Stomach (tissue), 4 donors: Measurements from ENCODE around the gene WIPF2.

Source experiments
- POLR2AphosphoS5 ChIP-seq, 3 donors: sonication (generic); formaldehyde crosslinking; IDR thresholded peaks; one replicate each; pipeline ENCODE4 v1.6.1; 2016; ENCODE audit warnings: antibody characterized with exemption in 3 of 3
- TF ChIP-seq, protein P1 (sequence below), 7 experiments: fragments of 450-650 bp in 4 of 7; fragments of 200-600 bp in 3 of 7; sonication (generic) in 3 of 7; IDR thresholded peaks; one replicate each; pipeline ENCODE4 v1.5.1; 2016 to 2019; ENCODE audit warnings: antibody characterized with exemption in 7 of 7, control low read depth in 2 of 7, mild to moderate bottlenecking in 1 of 7

DNA sequence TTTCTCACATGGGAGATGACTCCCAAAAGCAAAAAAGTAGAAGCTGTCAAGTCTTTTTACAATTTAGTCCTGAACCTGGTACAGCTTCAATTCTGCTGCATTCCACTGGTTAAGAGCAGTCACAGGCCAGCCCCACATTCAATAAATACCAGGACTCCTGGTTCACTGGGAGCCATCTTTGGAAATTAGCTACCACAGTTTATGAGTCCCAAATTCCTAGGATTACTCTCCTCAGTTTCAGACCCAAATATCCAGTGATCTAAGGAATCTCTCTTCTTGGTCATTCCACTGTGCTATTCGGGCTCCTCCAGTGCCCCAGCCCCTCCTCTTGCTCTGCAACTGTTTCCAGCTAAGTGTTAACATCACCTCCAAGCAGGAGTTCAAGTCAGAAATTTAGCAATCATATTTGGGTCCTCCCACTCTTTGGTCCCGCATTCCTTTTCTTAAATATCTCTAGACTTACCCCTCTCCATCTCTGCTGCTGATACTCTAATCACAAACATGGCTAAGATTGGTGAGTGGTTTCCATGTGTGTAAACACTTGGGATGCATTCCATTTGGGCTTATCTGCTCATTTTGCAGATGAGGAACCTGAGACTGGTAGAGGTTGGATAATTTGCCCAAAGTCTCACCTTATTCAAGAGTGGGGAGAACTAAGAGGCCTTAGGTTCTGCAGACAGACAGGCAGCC lies 9.6 kb upstream of the WIPF2 start:
- TF ChIP-seq POLR2AphosphoS5 (IDR thresholded peaks at IDR 0.05): no peak
- TF ChIP-seq, protein P1, sequence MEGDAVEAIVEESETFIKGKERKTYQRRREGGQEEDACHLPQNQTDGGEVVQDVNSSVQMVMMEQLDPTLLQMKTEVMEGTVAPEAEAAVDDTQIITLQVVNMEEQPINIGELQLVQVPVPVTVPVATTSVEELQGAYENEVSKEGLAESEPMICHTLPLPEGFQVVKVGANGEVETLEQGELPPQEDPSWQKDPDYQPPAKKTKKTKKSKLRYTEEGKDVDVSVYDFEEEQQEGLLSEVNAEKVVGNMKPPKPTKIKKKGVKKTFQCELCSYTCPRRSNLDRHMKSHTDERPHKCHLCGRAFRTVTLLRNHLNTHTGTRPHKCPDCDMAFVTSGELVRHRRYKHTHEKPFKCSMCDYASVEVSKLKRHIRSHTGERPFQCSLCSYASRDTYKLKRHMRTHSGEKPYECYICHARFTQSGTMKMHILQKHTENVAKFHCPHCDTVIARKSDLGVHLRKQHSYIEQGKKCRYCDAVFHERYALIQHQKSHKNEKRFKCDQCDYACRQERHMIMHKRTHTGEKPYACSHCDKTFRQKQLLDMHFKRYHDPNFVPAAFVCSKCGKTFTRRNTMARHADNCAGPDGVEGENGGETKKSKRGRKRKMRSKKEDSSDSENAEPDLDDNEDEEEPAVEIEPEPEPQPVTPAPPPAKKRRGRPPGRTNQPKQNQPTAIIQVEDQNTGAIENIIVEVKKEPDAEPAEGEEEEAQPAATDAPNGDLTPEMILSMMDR (IDR thresholded peaks at IDR 0.05): no peak
